AG04450 (cell line): ENCODE results near the gene SMURF1. TPM values are rescaled to one million over a fixed set of nuclear protein-coding genes. Genes with fewer than 3 reads are reported as not detected.

Source experiments
- CTCF ChIA-PET: fragments of 300-600, 350-600 bp; formaldehyde crosslinking; extraction: SDS; loops from one replicate; lab custom pipeline; 2022; ENCODE audit warnings: antibody characterized with exemption, inconsistent platforms; lab: Charles Lee
- POLR2A ChIA-PET: fragments of 350-600 bp; formaldehyde crosslinking; extraction: SDS; loops from one replicate; lab custom pipeline; 2021; ENCODE audit warnings: antibody characterized with exemption, inconsistent platforms; lab: Yijun Ruan, JAX
- DNase-seq: peaks from one replicate; pipeline ENCODE4 v3.0.0-alpha.2; 2011; ENCODE audit warnings: low read depth, low spot score
- H3K27ac ChIP-seq: one replicate; pipeline ENCODE4 v1.5.1; 2012; ENCODE audit warnings: low read depth, low read length, control low read depth
- H3K27me3 ChIP-seq: one replicate; pipeline ENCODE4 v1.6.0; 2012; ENCODE audit warnings: low read length; ENCODE audit not compliant: control insufficient read depth, insufficient read depth
- H3K4me3 ChIP-seq: 2 replicates; pipeline ENCODE4 v1.5.1; 2011; ENCODE audit warnings: mild to moderate bottlenecking, low read depth, low read length, control low read depth
- H3K9me3 ChIP-seq: 2 replicates; pipeline ENCODE4 v1.5.1; 2012; ENCODE audit warnings: low read length; ENCODE audit not compliant: control insufficient read depth, insufficient read depth
- polyA plus RNA-seq: library from polyadenylated mRNA; depleted of rRNA; stranded (reverse); fragments of >200 nt; gene quantifications from 2 replicates; pipeline ENCODE4 v1.2.3, GENCODE V29; 2011
- TF ChIP-seq, protein P1 (sequence below): IDR thresholded peaks from 2 replicates; pipeline ENCODE4 v1.5.1; 2011; ENCODE audit warnings: low read depth, low read length, control low read depth, inconsistent platforms

SMURF1 gene
- polyA plus RNA-seq, 1 experiment: 17.1 TPM

DNA sequence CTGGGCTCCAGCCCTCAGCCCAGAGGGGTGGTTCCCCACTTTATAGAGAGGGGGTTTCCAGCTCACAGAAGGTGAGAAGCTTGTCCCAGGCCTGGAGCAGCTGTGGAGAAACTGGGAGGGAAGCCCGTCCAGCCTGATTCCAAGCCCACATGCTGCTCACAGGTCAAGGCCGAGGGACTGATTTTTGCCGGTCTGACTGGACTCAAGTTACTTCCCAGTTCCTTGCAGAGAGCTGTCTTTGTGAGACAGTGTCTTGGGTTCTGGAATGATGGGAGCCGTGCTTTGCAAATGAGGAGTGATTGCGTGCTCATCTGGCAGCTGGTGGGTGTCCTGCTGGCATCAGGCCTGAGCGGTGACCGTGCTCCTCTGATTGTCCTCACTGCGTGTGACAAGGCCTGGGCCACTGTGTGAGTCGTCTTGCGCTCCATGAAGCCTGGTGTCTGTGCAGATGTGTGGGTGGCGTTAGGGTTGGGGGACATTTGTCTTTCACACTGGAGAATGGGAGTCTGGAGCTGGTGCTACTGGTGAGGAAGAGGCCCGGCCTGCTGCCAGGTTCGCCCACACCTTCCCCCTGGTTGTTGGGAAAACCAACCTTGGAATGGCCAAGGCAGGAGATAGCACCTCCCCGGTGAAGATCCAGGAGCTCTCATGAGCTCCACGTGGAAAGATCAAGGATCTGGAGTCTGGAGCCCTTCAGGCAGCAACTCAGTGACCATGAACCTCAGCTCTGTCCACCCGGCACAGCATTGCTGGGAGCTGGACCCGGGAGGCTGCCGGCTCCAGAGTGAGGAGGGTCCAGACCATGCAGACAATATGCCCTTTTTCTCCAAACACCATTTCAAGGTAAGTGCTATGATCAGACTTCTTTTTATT, 129.6 kb downstream of the SMURF1 start:
- Histone ChIP-seq H3K27ac (no peak overlapping the region), H3K27me3 (no peaks in the 10 kb centered on the region), H3K9me3 (peaks cover 4% of the 10 kb centered on the region; the same call in 1 of the 2 replicates), H3K4me3 (no peak overlapping the region)
- ChIA-PET POLR2A (interaction anchor here (0.5 to 1.0 kb wide), 3 partner anchors 10 to 414 kb away, joined by 3 to 4 read pairs (median 3); no protein-coding TSS in a partner anchor), CTCF (interaction anchor here (3.0 kb wide), 1 partner anchor 299 kb away, joined by 11 read pairs; no protein-coding TSS in a partner anchor)
- DNase-seq: no peak
- TF ChIP-seq, protein P1, sequence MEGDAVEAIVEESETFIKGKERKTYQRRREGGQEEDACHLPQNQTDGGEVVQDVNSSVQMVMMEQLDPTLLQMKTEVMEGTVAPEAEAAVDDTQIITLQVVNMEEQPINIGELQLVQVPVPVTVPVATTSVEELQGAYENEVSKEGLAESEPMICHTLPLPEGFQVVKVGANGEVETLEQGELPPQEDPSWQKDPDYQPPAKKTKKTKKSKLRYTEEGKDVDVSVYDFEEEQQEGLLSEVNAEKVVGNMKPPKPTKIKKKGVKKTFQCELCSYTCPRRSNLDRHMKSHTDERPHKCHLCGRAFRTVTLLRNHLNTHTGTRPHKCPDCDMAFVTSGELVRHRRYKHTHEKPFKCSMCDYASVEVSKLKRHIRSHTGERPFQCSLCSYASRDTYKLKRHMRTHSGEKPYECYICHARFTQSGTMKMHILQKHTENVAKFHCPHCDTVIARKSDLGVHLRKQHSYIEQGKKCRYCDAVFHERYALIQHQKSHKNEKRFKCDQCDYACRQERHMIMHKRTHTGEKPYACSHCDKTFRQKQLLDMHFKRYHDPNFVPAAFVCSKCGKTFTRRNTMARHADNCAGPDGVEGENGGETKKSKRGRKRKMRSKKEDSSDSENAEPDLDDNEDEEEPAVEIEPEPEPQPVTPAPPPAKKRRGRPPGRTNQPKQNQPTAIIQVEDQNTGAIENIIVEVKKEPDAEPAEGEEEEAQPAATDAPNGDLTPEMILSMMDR: no peak

DNA sequence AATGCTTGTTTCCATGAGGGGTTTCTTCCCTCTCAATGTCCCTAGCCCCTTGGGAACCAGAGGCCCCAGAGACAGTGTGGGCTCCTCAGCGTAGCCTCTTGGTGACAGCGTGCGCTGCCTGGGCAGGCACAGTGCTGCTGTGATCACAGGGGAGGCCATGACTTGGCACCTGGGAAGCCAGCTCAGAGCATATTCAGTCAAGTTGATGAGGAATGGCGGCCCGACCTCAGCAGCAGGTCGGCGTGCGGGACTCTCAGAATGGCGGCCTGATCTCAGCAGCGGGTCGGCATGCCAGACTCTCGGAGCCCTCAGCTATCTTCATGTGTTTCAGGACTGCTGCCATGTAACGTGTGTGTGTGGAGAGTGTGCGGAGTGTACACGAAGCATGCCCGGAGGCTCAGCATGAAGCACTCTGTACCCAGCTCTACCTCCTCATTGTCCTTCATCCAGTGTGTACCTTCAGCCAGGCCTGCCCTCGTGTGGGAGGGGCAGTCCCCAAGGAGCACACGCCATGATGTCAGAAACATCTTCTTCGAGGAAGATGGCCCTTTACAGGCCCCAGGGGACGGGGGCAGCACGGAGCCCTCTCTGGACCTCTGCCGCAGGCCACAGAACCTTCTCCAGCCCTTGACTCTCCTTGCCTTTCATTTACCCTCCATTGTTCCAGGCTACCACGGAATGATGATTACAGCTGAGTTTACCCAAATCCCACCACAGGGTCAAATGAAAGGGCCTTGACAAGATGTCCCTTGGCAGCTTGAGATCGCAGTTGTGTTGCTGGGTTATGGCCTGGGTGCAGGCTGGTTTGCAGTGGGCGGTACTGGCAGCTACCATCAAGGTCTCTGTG, 130.4 kb downstream of the SMURF1 start:
- CTCF ChIA-PET: interaction anchor here (3.0 kb wide), 1 partner anchor 299 kb away, joined by 11 read pairs; no protein-coding TSS in a partner anchor
- peaks cover 4% of the 10 kb centered on the region; the same call in 1 of the 2 replicates for H3K9me3 ChIP-seq
- H3K4me3 ChIP-seq: no peak overlapping the region
- no peak overlapping the region for H3K27ac ChIP-seq
- no peak for DNase-seq
- H3K27me3 ChIP-seq: no peaks in the 10 kb centered on the region
- POLR2A ChIA-PET: interaction anchor here (1.0 kb wide), 1 partner anchor 90 kb away, joined by 4 read pairs; no protein-coding TSS in a partner anchor
- TF ChIP-seq, protein P1: no peak

DNA sequence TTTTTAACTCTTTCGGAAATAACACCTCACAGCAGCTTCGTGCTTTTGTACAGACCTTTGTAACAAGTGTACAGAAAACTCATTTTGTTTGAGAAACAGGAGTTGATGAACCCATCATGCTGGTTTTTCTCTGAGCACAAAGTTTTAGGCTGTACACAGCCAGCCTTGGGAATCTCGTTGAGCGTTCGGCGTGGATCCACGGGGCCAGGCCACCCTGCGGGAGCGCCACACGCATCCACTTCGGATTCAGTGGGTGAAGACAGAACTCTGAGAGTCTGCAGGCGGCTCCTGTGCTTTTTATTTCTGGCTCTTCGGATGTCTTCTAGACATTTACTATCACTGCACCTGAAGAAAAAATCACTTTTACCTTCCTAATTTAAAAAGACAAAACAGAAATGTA, 131.2 kb downstream of the SMURF1 start:
- TF ChIP-seq, protein P1: no peak
- POLR2A ChIA-PET: no interaction called here

DNA sequence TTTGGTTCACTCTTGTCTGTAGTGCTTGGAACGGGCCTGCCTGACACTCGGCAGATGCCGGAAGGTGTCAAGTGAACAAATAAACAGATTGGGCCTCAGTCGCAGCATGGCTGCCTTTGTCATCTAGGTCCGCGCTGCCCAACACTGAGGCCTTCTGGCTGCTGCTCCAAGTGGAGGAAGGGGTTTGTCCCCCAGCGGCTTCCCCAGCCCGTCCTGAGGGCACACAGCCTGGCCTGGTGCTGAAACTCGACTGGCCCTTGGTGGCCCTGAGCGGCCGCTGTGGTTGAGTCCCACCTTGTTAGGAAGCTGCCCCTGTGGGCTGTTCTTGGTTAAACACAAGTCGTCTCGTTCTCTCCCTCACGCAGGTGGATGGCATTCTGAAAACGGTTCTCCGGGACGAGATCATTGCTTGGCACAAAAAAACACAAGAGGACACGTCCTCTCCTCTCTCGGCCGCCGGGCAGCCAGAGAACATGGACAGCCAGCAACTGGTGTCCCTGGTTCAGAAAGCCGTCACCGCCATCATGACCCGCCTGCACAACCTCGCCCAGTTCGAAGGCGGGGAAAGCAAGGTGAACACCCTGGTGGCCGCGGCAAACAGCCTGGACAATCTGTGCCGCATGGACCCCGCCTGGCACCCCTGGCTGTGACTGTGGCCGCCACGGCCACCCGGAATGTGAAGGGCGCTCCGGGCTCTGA, 132.1 kb downstream of the SMURF1 start:
- TF ChIP-seq, protein P1: no peak
- no peak for DNase-seq
- ChIA-PET CTCF (interaction anchor here (3.0 kb wide), 1 partner anchor 301 kb away, joined by 11 read pairs; no protein-coding TSS in a partner anchor), POLR2A (no interaction called here)
- Histone ChIP-seq H3K27me3 (no peaks in the 10 kb centered on the region), H3K27ac (no peak overlapping the region), H3K9me3 (peaks cover 4% of the 10 kb centered on the region; the same call in 1 of the 2 replicates), H3K4me3 (no peak overlapping the region)

More for the DNA sequence above, 131.2 kb downstream of the SMURF1 start:
- CTCF ChIA-PET: interaction anchor here (3.0 kb wide), 1 partner anchor 300 kb away, joined by 11 read pairs; no protein-coding TSS in a partner anchor
- Histone ChIP-seq H3K4me3 (no peak overlapping the region), H3K27ac (no peak overlapping the region), H3K9me3 (peaks cover 4% of the 10 kb centered on the region; the same call in 1 of the 2 replicates), H3K27me3 (no peaks in the 10 kb centered on the region)
- no peak for DNase-seq
